ENCODE measurements around the gene ZNF324. TPM values are rescaled to one million over a fixed set of nuclear protein-coding genes. Genes with fewer than 3 reads are reported as not detected.

ZNF324 gene
- polyA plus RNA-seq, 1 of the 3 experiments (the other 2 are of a cell fraction), result 5.6 TPM

GRCh38 chr19:58499021-58499927, 32.4 kb downstream of the ZNF324 start (continued):
- TF ChIP-seq TEAD4 (IDR thresholded peaks at IDR 0.05; ENCODE audit: borderline replicate concordance, insufficient read depth) (no peak), IRF3 (IDR thresholded peaks at IDR 0.05; ENCODE audit: low read depth, low read length) (no peak), CTCF (IDR thresholded peaks at IDR 0.05) (peak; percentile 57), REST (IDR thresholded peaks at IDR 0.05; ENCODE audit: low read depth, low read length) (peak; percentile 67; the same call in 1 of the 2 replicates), EZH2phosphoT487 (IDR thresholded peaks at IDR 0.05; ENCODE audit: borderline replicate concordance, low read depth) (no peak), RCOR1 (IDR thresholded peaks at IDR 0.05; ENCODE audit: low read length) (no peak), CHD2 (IDR thresholded peaks at IDR 0.05; ENCODE audit: low read length, partially characterized antibody) (peak; percentile 88), MXI1 (IDR thresholded peaks at IDR 0.05; ENCODE audit: low read depth, low read length) (peak; percentile 70; the same call in 1 of the 2 replicates), FOSL2 (IDR thresholded peaks at IDR 0.05; ENCODE audit: borderline replicate concordance, low read depth) (no peak), USF2 (IDR thresholded peaks at IDR 0.05; ENCODE audit: borderline replicate concordance, low read depth, low read length) (no peak), RAD21 (IDR thresholded peaks at IDR 0.05; ENCODE audit: low read length) (no peak), JUND (IDR thresholded peaks at IDR 0.05) (no peak), FOXJ3 (CRISPR knock-in tag; IDR thresholded peaks at IDR 0.05) (peak; percentile 84), USF1 (IDR thresholded peaks at IDR 0.05; ENCODE audit: borderline replicate concordance, low read depth) (peak; percentile 21; the same call in 1 of the 2 replicates)
